ENCODE results near the gene RAB5B.
"Not testable (repeated sequence)": the region's sequence is repeated elsewhere in the genome, so short reads cannot be mapped to it uniquely, and the experiment has no call there.

The RAB5B gene

DNA sequence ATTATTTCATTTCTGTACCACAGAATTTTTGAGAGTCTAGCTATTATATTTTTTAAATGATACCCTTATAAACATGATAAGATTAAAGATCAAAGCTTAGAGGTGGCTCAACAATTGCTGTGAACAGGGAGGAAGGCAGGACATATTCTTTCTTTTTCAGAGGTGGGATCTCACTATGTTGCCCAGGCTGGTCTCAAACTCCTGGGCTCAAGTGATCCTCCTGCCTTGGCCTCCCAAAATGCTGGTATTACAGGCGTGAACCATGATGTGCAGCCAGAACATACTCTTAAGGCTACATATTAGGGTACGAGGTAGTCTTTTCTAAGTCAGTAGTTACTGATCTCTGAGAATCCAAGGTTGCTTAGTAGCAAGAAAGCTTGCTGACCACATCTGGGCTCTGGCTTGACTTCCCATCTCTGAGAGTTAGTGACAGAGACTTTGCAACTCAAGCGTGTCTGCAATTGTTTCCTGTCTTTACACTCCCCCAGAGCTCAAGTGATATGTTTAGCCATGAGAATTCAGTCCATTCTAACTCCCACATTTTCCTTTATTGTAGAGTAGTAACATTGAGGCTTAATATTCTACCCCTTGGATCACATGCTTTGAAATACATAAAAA lies 8.6 kb downstream of the RAB5B start:
- DNase-seq (ENCODE audit: low spot score), result no peak

DNA sequence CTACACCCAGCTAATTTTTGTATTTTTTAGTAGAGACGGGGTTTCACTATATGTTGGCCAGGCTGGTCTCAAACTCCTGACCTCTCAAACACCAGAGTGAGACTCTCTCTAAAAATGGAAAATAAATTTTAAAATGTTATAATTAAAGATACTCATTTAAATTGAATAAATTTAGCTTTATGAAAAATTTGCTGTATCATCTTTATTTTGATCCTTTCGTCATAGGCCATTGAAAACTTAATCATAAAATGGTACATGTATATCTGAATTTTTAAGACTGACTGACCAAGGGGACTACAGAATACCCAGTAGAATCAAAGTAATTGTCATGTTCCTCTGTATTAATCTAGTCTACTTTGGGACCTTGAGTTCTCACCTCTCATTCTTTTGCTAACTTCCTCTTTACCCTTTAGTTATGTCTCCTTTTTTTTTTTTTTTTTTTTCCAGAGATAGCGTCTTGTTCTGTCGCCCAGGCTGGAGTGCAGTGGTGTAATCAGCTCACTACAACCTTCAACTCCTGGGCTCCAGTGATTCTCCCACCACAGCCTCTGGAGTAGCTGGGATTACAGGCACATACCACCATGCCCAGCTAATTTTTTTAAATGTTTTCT lies 9.5 kb downstream of the RAB5B start:
- no peak for DNase-seq (ENCODE audit: low spot score)

DNA sequence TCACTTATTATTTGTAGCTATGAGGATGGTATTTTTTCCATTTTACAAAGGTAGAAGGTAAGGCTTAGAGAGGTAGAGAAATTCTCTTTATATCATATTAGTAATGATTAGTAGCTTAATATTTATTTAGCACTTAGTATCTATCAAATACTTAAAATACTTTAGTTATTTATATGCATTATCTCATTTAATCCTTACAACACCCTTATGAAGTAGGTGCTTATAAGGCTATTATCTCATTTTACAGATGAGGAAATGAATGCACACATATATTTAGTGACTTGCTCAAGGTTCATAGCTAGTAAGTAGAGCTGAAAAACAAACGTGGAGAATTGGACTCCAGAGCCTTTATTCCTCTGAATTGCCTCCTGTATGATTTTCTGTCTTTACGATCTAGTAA lies 11.0 kb downstream of the RAB5B start:
- no peak for DNase-seq (ENCODE audit: low spot score)

DNA sequence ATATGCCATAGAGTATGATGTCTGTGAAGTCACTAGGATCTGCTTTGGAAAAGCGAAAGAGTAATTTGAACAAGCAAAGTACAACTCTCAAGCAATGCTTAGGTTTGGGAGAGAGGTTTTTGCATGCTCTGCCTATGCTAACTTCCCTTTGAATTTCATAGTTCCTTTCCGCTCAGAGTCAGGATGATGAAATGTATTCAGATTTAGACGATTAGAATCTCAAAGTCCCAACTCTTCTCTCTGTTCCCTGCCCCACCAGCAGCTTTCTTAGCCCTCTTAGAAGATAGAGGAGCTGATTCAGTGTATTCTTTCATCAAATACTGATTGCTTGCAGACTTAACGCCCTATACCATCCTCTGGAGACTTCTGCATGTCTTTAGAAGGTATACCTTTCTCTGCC lies 11.5 kb downstream of the RAB5B start:
- DNase-seq (ENCODE audit: low spot score), result no peak

DNA sequence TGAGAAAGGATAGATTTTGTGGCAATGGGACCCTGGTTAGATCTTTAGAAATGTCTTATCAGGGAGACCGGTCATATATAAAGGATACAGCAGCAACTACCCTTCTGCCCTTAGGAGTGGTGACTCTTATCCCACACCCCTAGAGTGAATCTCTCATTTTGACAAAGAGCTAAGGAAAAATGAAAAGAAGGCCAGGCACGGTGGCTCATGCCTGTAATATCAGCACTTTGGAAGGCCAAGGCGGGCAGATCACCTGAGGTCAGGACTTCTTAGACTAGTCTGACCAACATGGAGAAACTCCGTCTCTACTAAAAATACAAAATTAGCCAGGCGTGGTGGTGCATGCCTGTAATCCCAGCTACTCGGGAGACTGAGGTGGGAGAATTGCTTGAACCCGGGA lies 12.1 kb downstream of the RAB5B start:
- not testable (repeated sequence) for DNase-seq (ENCODE audit: low spot score)

DNA sequence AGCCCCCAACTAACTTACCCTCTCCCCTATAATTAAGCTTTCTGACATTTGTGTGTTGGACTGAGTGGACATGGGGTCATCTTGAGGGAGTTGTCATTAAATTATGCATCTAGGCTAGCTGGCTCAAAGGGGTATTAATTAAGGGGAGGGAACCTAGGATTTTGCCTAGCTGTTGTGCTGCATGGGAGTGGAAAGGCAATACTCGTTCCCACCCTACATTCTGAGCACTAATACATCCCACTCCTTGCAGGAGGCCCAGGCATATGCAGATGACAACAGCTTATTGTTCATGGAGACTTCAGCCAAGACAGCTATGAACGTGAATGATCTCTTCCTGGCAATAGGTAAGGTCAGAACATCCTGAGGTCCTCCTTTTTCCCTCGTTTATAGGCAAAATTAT lies 17.2 kb downstream of the RAB5B start:
- DNase-seq (ENCODE audit: low spot score), result no peak

DNA sequence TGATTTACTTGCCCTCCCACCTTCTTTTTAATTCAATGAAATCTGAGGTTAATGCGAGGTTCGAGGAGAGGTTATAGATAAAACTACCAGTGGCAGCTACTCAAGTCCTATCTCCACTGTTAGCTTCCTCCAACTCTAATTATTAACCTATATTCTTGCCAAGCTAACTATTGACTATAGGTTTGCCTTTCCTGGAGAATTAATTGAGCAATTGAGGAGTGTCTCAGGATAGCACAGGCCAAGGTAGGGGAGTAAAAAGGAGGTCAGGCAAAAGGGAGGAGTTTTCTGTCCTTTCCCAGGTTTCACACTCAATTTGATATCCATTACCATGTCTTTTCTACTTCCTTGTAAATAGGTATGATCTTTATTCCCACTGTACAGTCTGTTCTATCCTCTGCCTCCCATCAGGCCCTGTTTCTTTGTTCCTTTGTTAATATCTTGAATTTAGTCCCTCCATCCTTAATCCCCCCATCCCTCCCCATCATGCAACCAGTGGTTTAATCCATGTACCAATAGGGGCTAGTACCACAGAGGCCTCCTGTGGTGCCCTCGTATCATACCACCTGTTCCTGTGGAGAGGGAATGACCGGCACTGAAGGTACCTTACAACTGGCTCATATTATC lies 19.5 kb downstream of the RAB5B start:
- DNase-seq (ENCODE audit: low spot score), result no peak

DNA sequence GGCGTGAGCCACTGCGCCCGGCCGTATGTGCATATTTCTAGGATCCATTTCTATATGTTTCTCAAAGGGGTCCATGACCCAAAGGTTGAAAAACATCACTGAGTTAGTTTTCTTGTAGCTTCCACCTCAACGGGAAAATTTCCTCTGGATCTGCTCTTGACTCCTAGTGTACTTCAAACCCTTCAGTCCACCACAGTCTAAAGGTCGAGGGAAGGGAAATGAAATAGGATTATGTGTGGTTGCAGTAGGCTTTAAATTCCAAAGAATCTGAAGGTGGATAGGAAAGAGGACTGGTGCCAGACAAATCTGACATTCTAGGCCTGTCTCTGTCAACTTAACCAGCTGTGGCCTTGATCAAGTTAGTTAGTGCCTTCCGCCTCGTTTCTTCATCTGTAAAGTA lies 21.5 kb downstream of the RAB5B start:
- no peak for DNase-seq (ENCODE audit: low spot score)

DNA sequence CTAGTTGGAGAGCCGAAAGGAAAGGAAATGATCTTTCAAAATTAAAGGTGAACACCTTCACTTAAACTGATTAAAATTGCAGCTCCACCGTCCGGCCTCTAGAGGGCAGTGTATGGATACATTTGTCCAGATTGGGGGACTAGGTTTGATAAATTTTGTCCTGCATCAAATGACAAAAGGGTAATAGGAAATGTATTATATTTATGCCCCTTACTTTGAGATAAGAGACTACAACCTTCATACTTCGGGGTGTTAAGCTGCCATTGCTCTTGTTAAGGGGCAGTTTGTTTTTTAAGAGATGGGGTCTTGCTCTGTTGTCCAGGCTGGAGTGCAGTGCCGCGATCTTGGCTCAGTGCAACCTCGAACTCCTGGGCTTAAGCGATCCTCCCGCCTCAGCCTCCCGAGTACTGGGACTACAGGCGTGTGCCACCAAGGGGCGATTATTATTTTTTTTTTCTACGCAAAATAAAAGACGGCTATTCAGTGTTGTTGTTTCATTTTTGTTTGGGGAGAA lies 22.4 kb downstream of the RAB5B start:
- DNase-seq (ENCODE audit: low spot score), result peak; percentile 82

DNA sequence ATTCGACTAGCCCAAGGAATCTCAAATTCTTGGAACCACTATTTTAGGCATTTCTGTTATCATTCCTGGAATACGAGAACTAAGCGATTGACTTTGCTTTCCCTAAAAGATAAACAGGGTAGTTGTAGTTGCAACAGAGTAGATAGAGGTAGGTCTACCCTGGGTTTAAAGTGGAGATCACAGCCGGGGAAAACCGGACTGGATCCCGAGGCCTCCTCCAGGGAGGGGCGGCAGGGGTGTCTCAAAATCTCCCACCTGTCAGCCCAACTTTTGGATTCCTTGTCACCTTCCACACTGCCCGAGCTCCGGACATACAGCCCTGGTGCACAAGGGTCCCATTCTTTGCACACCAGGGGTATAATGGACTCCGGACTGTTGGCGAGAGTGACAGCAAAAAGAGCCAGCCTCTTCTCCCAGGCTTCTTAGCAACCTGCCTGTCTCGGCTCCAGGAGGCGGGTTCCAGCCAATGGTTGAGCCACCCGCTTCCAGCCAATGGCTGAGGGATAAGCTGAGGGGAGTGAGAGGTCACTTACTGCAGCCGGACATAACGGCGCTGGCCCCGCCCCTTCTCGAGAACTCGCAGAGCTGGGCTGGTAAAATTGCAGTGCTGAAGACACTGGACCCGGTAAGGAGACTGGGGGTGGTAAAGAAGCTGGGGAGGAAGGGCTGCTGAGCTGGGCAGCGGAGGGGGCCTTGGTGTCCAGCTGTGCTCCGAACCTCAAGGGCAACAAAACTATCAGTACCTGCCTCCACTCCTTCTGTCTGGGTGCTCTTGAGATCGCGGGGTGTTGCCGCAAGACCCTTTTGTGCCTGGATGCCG lies 23.0 kb downstream of the RAB5B start, which contains the start of gene SUOX:
Gene SUOX, plus strand, starts transcription at position 562 of the 820 bp plus-strand sequence. CDS start 4,946 bp downstream, outside the sequence.
- peak; percentile 26 for DNase-seq (ENCODE audit: low spot score)

DNA sequence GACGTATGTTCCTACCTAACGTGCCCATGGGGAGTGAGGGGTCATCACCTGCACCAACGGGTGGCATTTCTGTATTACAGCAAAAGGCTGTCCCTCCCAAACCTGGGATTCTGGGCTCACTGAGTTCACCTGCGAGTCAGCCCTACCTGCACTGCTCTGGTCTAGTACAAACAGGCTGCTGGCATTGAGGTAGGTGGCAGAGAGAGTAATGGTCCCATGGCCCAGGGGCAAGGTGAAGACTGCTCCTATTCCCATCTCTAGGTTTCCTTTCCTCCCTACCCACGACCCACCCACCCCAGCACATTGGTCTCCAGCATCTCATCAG lies 23.6 kb downstream of the RAB5B start:
- no peak for DNase-seq (ENCODE audit: low spot score)

DNA sequence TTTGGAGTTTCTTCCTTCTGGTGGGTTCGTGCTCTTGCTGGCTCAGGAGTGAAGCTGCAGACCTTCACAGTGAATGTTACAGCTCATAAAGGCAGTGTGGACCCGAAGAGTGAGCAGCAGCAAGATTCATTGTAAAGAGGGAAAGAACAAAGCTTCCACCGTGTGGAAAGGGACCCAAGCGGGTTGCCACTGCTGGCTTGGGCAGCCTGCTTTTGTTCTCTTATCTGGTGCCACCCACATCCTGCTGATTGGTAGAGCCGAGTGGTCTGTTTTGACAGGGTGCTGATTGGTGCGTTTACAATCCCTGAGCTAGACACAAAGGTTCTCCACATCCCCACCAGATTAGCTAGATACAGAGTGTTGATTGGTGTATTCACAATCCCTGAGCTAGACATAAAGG lies 25.6 kb downstream of the RAB5B start:
- not testable (repeated sequence) for DNase-seq (ENCODE audit: low spot score)

DNA sequence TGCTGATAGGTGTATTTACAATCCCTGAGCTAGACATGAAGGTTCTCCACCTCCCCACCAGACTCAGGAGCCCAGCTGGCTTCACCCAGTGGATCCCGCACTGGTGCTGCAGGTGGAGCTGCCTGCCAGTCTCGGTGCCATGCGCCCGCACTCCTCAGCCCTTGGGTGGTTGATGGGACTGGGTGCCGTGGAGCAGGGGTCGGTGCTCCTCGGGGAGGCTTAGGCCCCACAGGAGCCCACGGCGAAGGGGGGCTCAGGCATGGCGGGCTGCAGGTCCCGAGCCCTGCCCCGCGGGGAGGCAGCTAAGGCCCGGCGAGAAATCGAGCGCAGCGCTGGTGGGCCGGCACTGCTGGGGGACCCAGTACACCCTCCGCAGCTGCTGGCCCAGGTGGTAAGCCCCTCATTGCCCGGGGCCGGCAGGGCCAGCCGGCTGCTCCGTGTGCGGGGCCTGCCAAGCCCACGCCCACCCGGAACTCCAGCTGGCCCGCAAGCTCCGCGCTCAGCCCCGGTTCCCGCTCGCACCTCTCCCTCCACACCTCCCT lies 26.2 kb downstream of the RAB5B start:
- not testable (repeated sequence) for DNase-seq (ENCODE audit: low spot score)

DNA sequence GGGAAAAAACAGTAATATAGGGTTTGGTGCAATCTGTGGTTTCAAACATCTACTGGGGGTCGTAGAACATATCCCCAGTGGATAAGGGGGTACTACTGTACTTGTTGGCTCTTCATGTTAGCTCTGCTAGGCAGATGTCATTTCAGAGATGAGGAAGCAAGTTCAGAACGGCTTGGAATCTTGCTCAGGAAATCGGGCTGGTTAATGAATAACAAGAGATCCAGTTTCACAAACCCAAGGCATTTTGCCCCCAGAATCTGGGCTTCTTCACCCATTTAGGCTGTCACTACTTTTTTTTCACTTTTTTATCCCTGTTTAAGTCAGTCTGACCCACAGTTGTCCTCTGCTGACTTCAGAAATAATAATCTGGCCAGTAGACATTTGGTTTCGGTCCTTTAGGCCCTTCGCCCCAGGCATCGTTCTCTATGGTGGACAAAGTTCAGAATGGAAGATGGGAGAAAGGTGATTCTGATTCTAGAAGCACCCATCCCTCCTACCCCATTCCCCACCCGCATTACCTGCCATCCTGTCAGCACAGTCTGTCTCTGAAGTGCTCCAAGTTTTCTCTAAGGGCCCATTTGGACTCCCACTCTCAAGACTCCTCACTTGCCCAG lies 27.7 kb downstream of the RAB5B start:
- no peak for DNase-seq (ENCODE audit: low spot score)

DNA sequence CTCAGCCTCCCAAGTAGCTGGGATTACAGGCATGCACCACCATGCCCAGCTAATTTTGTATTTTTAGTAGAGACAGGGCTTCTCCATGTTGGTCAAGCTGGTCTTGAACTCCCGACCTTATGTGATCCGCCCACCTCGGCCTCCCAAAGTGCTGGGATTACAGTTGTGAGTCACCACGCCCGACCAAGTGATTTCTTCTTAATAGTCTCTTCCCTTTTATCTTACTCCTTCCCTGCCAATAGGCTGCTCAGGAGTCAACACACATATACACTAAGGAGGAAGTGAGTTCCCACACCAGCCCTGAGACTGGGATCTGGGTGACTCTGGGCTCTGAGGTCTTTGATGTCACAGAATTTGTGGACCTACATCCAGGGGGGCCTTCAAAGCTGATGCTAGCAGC lies 29.5 kb downstream of the RAB5B start:
- not testable (repeated sequence) for DNase-seq (ENCODE audit: low spot score)

DNA sequence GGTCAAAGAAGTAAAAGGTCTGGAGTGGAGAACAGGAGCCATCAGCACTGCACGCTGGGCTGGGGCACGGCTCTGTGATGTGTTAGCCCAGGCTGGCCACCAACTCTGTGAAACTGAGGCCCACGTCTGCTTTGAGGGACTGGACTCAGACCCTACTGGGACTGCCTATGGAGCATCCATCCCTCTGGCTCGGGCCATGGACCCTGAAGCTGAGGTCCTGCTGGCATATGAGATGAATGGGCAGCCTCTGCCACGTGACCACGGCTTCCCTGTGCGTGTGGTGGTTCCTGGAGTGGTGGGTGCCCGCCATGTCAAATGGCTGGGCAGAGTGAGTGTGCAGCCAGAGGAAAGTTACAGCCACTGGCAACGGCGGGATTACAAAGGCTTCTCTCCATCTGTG lies 30.3 kb downstream of the RAB5B start:
- DNase-seq (ENCODE audit: low spot score), result no peak

DNA sequence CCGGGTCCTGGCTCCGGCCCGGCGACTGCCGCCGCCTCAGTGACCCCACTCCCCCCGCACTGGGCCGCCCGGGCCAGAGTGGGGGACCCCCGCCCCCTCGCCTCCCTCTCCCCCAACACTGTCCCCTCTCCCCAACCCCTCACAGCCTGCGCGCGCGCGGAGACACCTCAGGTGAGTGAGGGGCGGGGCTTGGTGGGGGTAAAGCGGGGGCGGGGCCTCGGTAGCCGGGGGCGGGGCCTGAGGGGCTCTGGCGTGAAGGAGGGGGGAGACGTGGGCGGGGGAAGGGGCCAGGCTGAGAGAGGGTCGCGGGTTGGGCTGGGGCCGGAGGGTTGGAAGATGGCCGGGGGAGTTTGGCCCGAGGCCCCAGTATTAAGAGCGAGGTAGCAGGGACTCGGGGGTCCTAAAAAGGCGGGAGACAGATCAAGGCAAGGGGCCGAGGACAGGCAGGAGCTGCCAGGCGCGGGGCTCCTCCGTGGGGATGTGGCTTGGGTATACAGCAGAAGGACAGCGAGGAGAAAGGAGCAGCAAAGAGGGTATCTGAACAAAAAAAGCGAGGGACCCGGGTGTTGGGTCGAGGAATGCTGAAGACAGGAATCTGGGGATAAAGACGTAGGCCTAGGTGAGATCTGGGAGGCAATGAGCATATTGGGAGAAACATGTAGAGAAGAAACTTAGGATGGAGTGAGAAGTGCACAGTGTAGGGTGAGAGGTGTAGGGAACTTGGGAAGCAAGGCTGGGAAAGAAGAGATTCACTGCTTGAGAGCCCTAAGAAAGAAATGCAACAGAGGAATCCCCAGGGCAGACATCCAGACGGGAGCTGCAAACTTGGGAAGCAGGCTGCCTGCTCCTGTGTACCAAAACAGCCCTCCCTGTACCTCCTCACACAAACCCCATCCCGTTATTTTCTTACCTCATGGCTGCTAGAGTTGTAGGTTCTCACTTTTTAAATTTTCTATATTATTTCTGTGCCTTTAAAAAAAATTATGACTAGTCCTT lies 34.0 kb downstream of the RAB5B start:
- peak; percentile 55 for DNase-seq (ENCODE audit: low spot score)

DNA sequence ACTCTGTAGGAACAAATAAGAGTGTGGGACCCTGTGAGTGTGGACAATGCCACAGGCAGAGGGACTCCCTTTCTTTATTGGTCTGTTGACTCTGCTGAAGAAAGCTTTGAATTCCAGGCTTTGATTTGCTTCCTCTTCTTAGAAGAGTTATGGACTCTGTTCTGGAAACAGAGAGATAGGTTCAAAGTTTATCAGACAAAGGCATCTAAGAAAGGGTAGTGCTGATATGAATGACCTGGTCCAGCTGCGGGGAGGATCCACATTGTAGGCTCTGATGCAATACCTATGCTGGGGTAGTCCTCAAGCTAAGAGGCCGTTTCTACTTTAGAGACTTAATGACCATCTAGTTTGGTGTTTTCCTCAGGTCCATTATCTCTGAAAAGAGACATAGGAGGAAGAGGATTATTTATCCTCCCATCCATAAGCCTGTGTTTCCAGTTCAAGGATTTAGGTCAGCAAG lies 36.3 kb downstream of the RAB5B start:
- DNase-seq (ENCODE audit: low spot score), result no peak

DNA sequence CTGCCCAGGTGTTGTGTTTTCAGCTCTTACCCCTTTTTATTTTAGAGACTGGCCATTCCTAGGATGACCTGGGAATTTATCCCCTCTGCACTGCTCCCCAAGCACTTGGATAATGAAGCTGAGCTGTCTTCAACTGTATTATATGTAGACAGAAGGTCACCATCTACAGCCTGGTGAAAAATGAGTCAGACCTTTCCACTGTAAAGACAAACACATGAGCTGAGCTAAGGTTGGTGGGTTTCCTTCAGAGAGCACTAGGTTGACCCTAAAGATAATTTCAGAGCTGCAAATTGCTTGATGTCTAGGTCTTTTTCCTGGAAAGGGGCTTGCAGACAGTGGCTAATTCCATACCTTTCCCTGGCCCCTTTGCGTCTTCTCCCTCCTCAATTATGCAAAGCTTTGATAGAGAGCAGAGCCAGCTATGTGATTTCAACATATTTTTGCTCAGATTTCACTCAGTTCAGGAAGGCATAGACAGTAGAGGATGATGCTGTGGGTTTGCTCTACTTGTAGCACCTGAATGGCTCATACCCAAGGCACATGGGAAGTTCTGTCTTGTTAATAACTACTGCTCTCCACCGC lies 37.7 kb downstream of the RAB5B start:
- DNase-seq (ENCODE audit: low spot score), result no peak

DNA sequence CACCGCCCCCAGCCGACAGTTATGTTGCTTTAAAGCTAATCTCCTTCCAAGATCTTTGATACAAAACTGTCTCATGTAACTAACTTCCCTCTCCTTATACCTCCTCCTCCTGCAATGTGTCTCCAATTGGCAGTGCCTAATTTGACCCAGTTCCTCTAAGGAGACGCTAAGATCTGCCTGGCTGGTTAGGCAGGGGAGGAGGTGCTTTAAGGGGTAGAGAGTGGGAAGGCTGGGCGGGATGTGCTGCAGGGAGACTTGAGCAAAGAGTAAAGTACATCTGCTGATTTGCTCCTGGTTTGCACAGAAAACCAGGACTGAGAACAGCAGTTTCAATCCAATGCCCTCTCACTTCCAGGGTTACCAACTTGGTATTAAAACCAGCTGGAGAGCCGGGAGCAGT lies 39.6 kb downstream of the RAB5B start:
- DNase-seq (ENCODE audit: low spot score), result no peak
